ENCODE results near the gene ZNF101. TPM values are rescaled to one million over a fixed set of nuclear protein-coding genes. Genes with fewer than 3 reads are reported as not detected.

The ZNF101 gene
- total and polyA plus RNA-seq, 2 of the 4 experiments (the other 2 are of a cell fraction) = 2.8 to 7.3 TPM

- no peak overlapping the region for H2BK15ac ChIP-seq (ENCODE audit: low read depth, low read length)
- no peak overlapping the region for H2AK9ac ChIP-seq (replicated peaks; ENCODE audit: low read depth, low read length, poor library complexity)
- H2BK20ac ChIP-seq (ENCODE audit: low read depth, low read length) = no peak overlapping the region
- no peak overlapping the region for H4K91ac ChIP-seq (ENCODE audit: insufficient read depth, low read depth, low read length)
- peaks cover 7% of the 10 kb centered on the region; the same call in 1 of the 2 replicates for H3K9me3 ChIP-seq (ENCODE audit: control insufficient read depth, insufficient read depth, low read length)
- no peak overlapping the region for H2BK120ac ChIP-seq (ENCODE audit: low read depth, low read length)
- no peak overlapping the region for H3K56ac ChIP-seq (ENCODE audit: extremely low read depth, insufficient read depth, low read length)
- no TSS peak for BruUV-seq (replicated peaks)
- intact Hi-C loops (cut with micrococcal nuclease) (no loop called here), in situ Hi-C loops (cut with MboI; ENCODE audit: low sequenced_read_pairs) (no loop called here), dilution Hi-C loops (cut with HindIII; ENCODE audit: low sequenced_read_pairs, unreplicated experiment) (no loop called here)
- no peaks in the 10 kb centered on the region for H3K4me1 ChIP-seq (ENCODE audit: control insufficient read depth, insufficient read depth, low read length)
- no peak for DNase-seq
- H2AK5ac ChIP-seq (ENCODE audit: low read depth, low read length) = no peak overlapping the region
- no peak overlapping the region for H3K18ac ChIP-seq (ENCODE audit: low read depth, low read length)
- no peak overlapping the region for H4K5ac ChIP-seq (ENCODE audit: low read depth, low read length)
- no peak overlapping the region for H3K9ac ChIP-seq (ENCODE audit: low read depth, low read length)
- H3K4me3 ChIP-seq (ENCODE audit: insufficient read depth, low read depth, low read length) = no peak overlapping the region
- POLR2A ChIA-PET (ENCODE audit: unreplicated experiment) = no interaction called here
- no peaks in the 10 kb centered on the region for H3K36me3 ChIP-seq (ENCODE audit: control insufficient read depth, insufficient read depth, low read length)
- H3K4me2 ChIP-seq (ENCODE audit: low read depth, low read length) = no peak overlapping the region
- H2AFZ ChIP-seq (replicated peaks; ENCODE audit: low read length, poor library complexity) = no peak overlapping the region
- no CpG with 5 or more reads among the region's 10 CpGs for WGBS, 2 experiments (ENCODE audit: extremely low coverage in 2 of 2, insufficient read length in 1 of 2)
- no peaks in the 10 kb centered on the region for H3K9me1 ChIP-seq (ENCODE audit: insufficient read depth, low read length)
- H3K23ac ChIP-seq (ENCODE audit: low read depth, low read length) = no peak overlapping the region
- H3K27me3 ChIP-seq (ENCODE audit: control insufficient read depth, insufficient read depth, low read length) = no peaks in the 10 kb centered on the region
- no peak overlapping the region for H4K8ac ChIP-seq (ENCODE audit: low read depth in 2 of 2, low read length in 2 of 2)
- CTCF ChIA-PET = no interaction called here
- ATAC-seq (ENCODE audit: low read depth) = no peak
- no peaks in the 10 kb centered on the region for H3K79me1 ChIP-seq (ENCODE audit: low read depth in 1 of 2, low read length in 2 of 2)
- no peak overlapping the region for H3K14ac ChIP-seq (replicated peaks; ENCODE audit: low read depth, low read length)
- TF ChIP-seq RAD21 (IDR thresholded peaks at IDR 0.05; ENCODE audit: low read length) = no peak
- TF ChIP-seq RFX5 (IDR thresholded peaks at IDR 0.05; ENCODE audit: low read depth, low read length) = no peak
- TF ChIP-seq CEBPB (IDR thresholded peaks at IDR 0.05; ENCODE audit: low read depth, low read length) = no peak
- no peak for TF ChIP-seq MXI1 (IDR thresholded peaks at IDR 0.05; ENCODE audit: borderline replicate concordance, low read depth, low read length)
- TF ChIP-seq BHLHE40 (IDR thresholded peaks at IDR 0.05; ENCODE audit: low read depth, low read length) = no peak
- no peak for TF ChIP-seq CHD1 (IDR thresholded peaks at IDR 0.05; ENCODE audit: low read depth, low read length)
- no peak for TF ChIP-seq MAFK (IDR thresholded peaks at IDR 0.05; ENCODE audit: low read depth, low read length)
- TF ChIP-seq MAZ (IDR thresholded peaks at IDR 0.05; ENCODE audit: borderline replicate concordance, low read depth, low read length) = no peak
- TF ChIP-seq RCOR1 (IDR thresholded peaks at IDR 0.05; ENCODE audit: insufficient replicate concordance, low read length) = no peak
- TF ChIP-seq CTCF (conservative IDR thresholded peaks at IDR 0.05; ENCODE audit: low read depth, low read length) = no peak
- TF ChIP-seq ELK1 (IDR thresholded peaks at IDR 0.05; ENCODE audit: borderline replicate concordance, low read depth, low read length) = no peak
- H2BK5ac ChIP-seq (ENCODE audit: low read depth, low read length, poor library complexity, severe bottlenecking) = no peak overlapping the region
- H3K27ac ChIP-seq (ENCODE audit: insufficient read depth, low read length) = no peak overlapping the region
- H4K20me1 ChIP-seq (ENCODE audit: insufficient read depth, low read length) = no peaks in the 10 kb centered on the region
- H3K4ac ChIP-seq (ENCODE audit: low read depth, low read length) = no peak overlapping the region
Observed at GRCh38 chr19:19691683-19692082, 23.0 kb downstream of the ZNF101 start.
